ENCODE measurements around the gene GUCA2B. TPM values are rescaled to one million over a fixed set of nuclear protein-coding genes. Genes with fewer than 3 reads are reported as not detected.

GUCA2B gene
- total RNA-seq (not detected), total RNA-seq (0 to 0.06 (median 0) reads per million in 172 experiments)
- not detected for polyA plus RNA-seq (2013, experiment 1 of 2)
- polyA plus RNA-seq (2013, experiment 2 of 2), result not detected

GRCh38 chr1:42152907-42153600 lies at the start of gene GUCA2B:
GUCA2B (plus strand) TSS chr1:42153410; CDS start chr1:42153451, 41 bp downstream.
- intact Hi-C loops (cut with DNase I, micrococcal nuclease), result no loop called here
- no peaks in the 10 kb centered on the region for H3K36me3 Mint-ChIP-seq (ENCODE audit: low read depth)
- Histone ChIP-seq H3K4me3 (ENCODE audit: low read length) (no peak within 1 kb of the TSS), H3K27ac (ENCODE audit: low read depth in 1 of 2, low read length in 2 of 2) (no peak within 1 kb of the TSS), H3K9me3 (ENCODE audit: control insufficient read depth in 1 of 2, insufficient read depth in 1 of 2, low read length in 2 of 2) (no peaks in the 10 kb centered on the region), H3K4me1 (ENCODE audit: insufficient read depth, low read length) (peaks cover 3% of the 10 kb centered on the region), H3K27me3 (ENCODE audit: control insufficient read depth in 1 of 2, insufficient read depth in 2 of 2, low read length in 2 of 2) (peaks cover 3% of the 10 kb centered on the region in 2 experiments), H3K36me3 (ENCODE audit: insufficient read depth, low read length) (no peaks in the 10 kb centered on the region)
- ATAC-seq (ENCODE audit: poor library complexity) (no peak), DNase-seq (no peak)
- peaks cover 6% of the 10 kb centered on the region for H3K4me1 Mint-ChIP-seq (ENCODE audit: low read depth)
- H3K4me3 Mint-ChIP-seq, result no peak within 1 kb of the TSS
- no peaks in the 10 kb centered on the region for H3K9me3 Mint-ChIP-seq
- POLR2A ChIA-PET, result no interaction called here
- no peaks in the 10 kb centered on the region for H3K27me3 Mint-ChIP-seq
- TF ChIP-seq CTCF (IDR thresholded peaks at IDR 0.05), result no peak
- no peak within 1 kb of the TSS for H3K27ac Mint-ChIP-seq
- CTCF ChIA-PET, result no interaction called here

- H3K27ac Mint-ChIP-seq, result no peak overlapping the region
- ChIA-PET CTCF (no interaction called here), POLR2A (no interaction called here)
- no peak for TF ChIP-seq CTCF (IDR thresholded peaks at IDR 0.05)
- H3K36me3 ChIP-seq (ENCODE audit: insufficient read depth, low read length), result no peaks in the 10 kb centered on the region
- DNase-seq (no peak), ATAC-seq (ENCODE audit: poor library complexity) (no peak)
- H3K36me3 Mint-ChIP-seq (ENCODE audit: low read depth), result no peaks in the 10 kb centered on the region
- H3K9me3 ChIP-seq (ENCODE audit: control insufficient read depth in 1 of 2, insufficient read depth in 1 of 2, low read length in 2 of 2), result no peaks in the 10 kb centered on the region
- H3K27ac ChIP-seq (ENCODE audit: low read depth in 1 of 2, low read length in 2 of 2), result no peak overlapping the region
- peaks cover 13% of the 10 kb centered on the region for H3K27me3 Mint-ChIP-seq
- no peak overlapping the region for H3K4me3 ChIP-seq (ENCODE audit: low read length)
- no peaks in the 10 kb centered on the region for H3K4me1 Mint-ChIP-seq (ENCODE audit: low read depth)
- peaks cover 3% of the 10 kb centered on the region for H3K9me3 Mint-ChIP-seq
- H3K27me3 ChIP-seq (ENCODE audit: control insufficient read depth in 1 of 2, insufficient read depth in 2 of 2, low read length in 2 of 2), result no peaks in the 10 kb centered on the region
- H3K4me1 ChIP-seq (ENCODE audit: insufficient read depth, low read length), result no peaks in the 10 kb centered on the region
- intact Hi-C loops (cut with DNase I, micrococcal nuclease), result no loop called here
- no peak overlapping the region for H3K4me3 Mint-ChIP-seq
These were observed 48.2 kb upstream of the GUCA2B start for GRCh38 chr1:42105025-42105424.

- ATAC-seq (ENCODE audit: poor library complexity) (no peak), DNase-seq (no peak)
- Mint-ChIP-seq H3K36me3 (ENCODE audit: low read depth) (no peaks in the 10 kb centered on the region), H3K27me3 (peaks cover 14% of the 10 kb centered on the region), H3K9me3 (no peaks in the 10 kb centered on the region), H3K4me1 (ENCODE audit: low read depth) (no peaks in the 10 kb centered on the region), H3K4me3 (no peak overlapping the region), H3K27ac (no peak overlapping the region)
- TF ChIP-seq CTCF (IDR thresholded peaks at IDR 0.05), result no peak
- H3K4me3 ChIP-seq (ENCODE audit: low read length), result no peak overlapping the region
- no peak overlapping the region for H3K27ac ChIP-seq (ENCODE audit: low read depth in 1 of 2, low read length in 2 of 2)
- POLR2A ChIA-PET, result no interaction called here
- intact Hi-C loops (cut with DNase I, micrococcal nuclease), result no loop called here
- CTCF ChIA-PET, result no interaction called here
- no peaks in the 10 kb centered on the region for H3K9me3 ChIP-seq (ENCODE audit: control insufficient read depth in 1 of 2, insufficient read depth in 1 of 2, low read length in 2 of 2)
- H3K4me1 ChIP-seq (ENCODE audit: insufficient read depth, low read length), result no peaks in the 10 kb centered on the region
- H3K36me3 ChIP-seq (ENCODE audit: insufficient read depth, low read length), result no peaks in the 10 kb centered on the region
- no peaks in the 10 kb centered on the region for H3K27me3 ChIP-seq (ENCODE audit: control insufficient read depth in 1 of 2, insufficient read depth in 2 of 2, low read length in 2 of 2)
These were observed 44.9 kb upstream of the GUCA2B start for GRCh38 chr1:42108309-42108708.

All from CD4-positive, alpha-beta T cell (primary cell).